WTC11 (cell line): Measurements from ENCODE around the gene SAFB. TPM values are rescaled to one million over a fixed set of nuclear protein-coding genes. Genes with fewer than 3 reads are reported as not detected.
A peak's percentile ranks its signal among the peaks of the same experiment; 100 is the strongest.

Experiments used
- ATAC-seq: fragments of 200-7000 bp; cut with Tn5 transposase; 2 replicates; pipeline ENCODE4 v1.10.0; 2021; ENCODE audit warnings: mild to moderate bottlenecking, moderate library complexity
- CTCF ChIA-PET: fragments of 300-600 bp; sonication (Branson Sonifier 250); formaldehyde crosslinking; loops from one replicate; lab custom pipeline; 2021; ENCODE audit warnings: antibody characterized with exemption; lab: Charles Lee
- POLR2A ChIA-PET: fragments of 350-600 bp; sonication (Branson Sonifier 250); formaldehyde crosslinking; loops from one replicate; lab custom pipeline; 2021; ENCODE audit warnings: antibody characterized with exemption; lab: Charles Lee
- DNase-seq: peaks from one replicate; pipeline ENCODE4 v3.0.0; 2021; ENCODE audit warnings: low spot score
- H3K27ac Mint-ChIP-seq: 2 replicates; pipeline ENCODE4 v1.8.0; 2021; ENCODE audit warnings: mixed read lengths
- H3K27me3 Mint-ChIP-seq: 2 replicates; pipeline ENCODE4 v1.8.0; 2021; ENCODE audit warnings: low read depth, mild to moderate bottlenecking, moderate library complexity, mixed read lengths
- H3K36me3 Mint-ChIP-seq: 2 replicates; pipeline ENCODE4 v1.8.0; 2021; ENCODE audit warnings: mixed read lengths
- H3K4me1 Mint-ChIP-seq: 2 replicates; pipeline ENCODE4 v1.8.0; 2022; ENCODE audit warnings: mixed read lengths
- H3K4me3 Mint-ChIP-seq: 2 replicates; pipeline ENCODE4 v1.8.0; 2021; ENCODE audit warnings: mild to moderate bottlenecking, moderate library complexity, mixed read lengths
- H3K9me3 Mint-ChIP-seq: 2 replicates; pipeline ENCODE4 v1.8.0; 2021; ENCODE audit warnings: mixed read lengths
- ELF4 ChIP-seq: sonication (generic); formaldehyde crosslinking; IDR thresholded peaks from 2 replicates; pipeline ENCODE4 v1.8.1; 2022; ENCODE audit warnings: low read depth, mild to moderate bottlenecking, moderate library complexity, missing genetic modification reagents
- ESRRA ChIP-seq: sonication (generic); formaldehyde crosslinking; IDR thresholded peaks from 2 replicates; pipeline ENCODE4 v1.8.1; 2022; ENCODE audit warnings: mild to moderate bottlenecking, missing genetic modification reagents, borderline replicate concordance
- IRF2 ChIP-seq: sonication (generic); formaldehyde crosslinking; IDR thresholded peaks from 2 replicates; pipeline ENCODE4 v1.8.0; 2022; ENCODE audit warnings: low read depth, missing genetic modification reagents, borderline replicate concordance
- NFATC4 ChIP-seq: fragments of 250-450 bp; sonication (Bioruptor Pico); IDR thresholded peaks from 2 replicates; pipeline ENCODE4 v1.9.0; 2021; ENCODE audit warnings: mild to moderate bottlenecking
- NR1H2 ChIP-seq: sonication (generic); formaldehyde crosslinking; IDR thresholded peaks from 2 replicates; pipeline ENCODE4 v1.9.0; 2021; ENCODE audit warnings: mild to moderate bottlenecking, moderate library complexity, missing genetic modification reagents
- OVOL2 ChIP-seq: fragments of 250-450 bp; sonication (Bioruptor Pico); IDR thresholded peaks from 2 replicates; pipeline ENCODE4 v1.9.0; 2021; ENCODE audit warnings: mild to moderate bottlenecking, borderline replicate concordance
- SMAD4 ChIP-seq: sonication (generic); formaldehyde crosslinking; IDR thresholded peaks from 2 replicates; pipeline ENCODE4 v1.8.0; 2022; ENCODE audit warnings: mild to moderate bottlenecking, missing genetic modification reagents
- SOX15 ChIP-seq: fragments of 250-450 bp; sonication (Bioruptor Pico); IDR thresholded peaks from 2 replicates; pipeline ENCODE4 v1.9.0; 2021; ENCODE audit warnings: mild to moderate bottlenecking
- ZNF263 ChIP-seq: sonication (generic); formaldehyde crosslinking; IDR thresholded peaks from 2 replicates; pipeline ENCODE4 v1.8.1; 2022; ENCODE audit warnings: low read depth, mild to moderate bottlenecking, moderate library complexity, missing genetic modification reagents
- ZNF416 ChIP-seq: fragments of 250-450 bp; sonication (Bioruptor Pico); IDR thresholded peaks from 2 replicates; pipeline ENCODE4 v1.9.0; 2021; ENCODE audit warnings: mild to moderate bottlenecking, inconsistent platforms
- total RNA-seq: library from RNA; stranded (reverse); gene quantifications from 3 replicates; pipeline ENCODE4 v1.2.3, GENCODE V29; 2021
- TF ChIP-seq, protein P1 (sequence below): fragments of 250-450 bp; sonication (Bioruptor Pico); IDR thresholded peaks from 2 replicates; pipeline ENCODE4 v1.9.0; 2021; ENCODE audit warnings: mild to moderate bottlenecking, borderline replicate concordance
- TF ChIP-seq, protein P2 (sequence below): sonication (generic); formaldehyde crosslinking; IDR thresholded peaks from 2 replicates; pipeline ENCODE4 v1.8.0; 2022; ENCODE audit warnings: mild to moderate bottlenecking, missing genetic modification reagents
- TF ChIP-seq, protein P3 (sequence below): fragments of 250-450 bp; sonication (Bioruptor Pico); IDR thresholded peaks from 2 replicates; pipeline ENCODE4 v1.9.0; 2021; ENCODE audit warnings: mild to moderate bottlenecking
- TF ChIP-seq, protein P4 (sequence below): sonication (generic); formaldehyde crosslinking; IDR thresholded peaks from 2 replicates; pipeline ENCODE4 v1.8.1; 2022; ENCODE audit warnings: mild to moderate bottlenecking, moderate library complexity, missing genetic modification reagents
- TF ChIP-seq, protein P5 (sequence below): fragments of 250-450 bp; sonication (Bioruptor Pico); IDR thresholded peaks from 2 replicates; pipeline ENCODE4 v1.8.0; 2021; ENCODE audit warnings: mild to moderate bottlenecking
- TF ChIP-seq, protein P6 (sequence below): sonication (generic); formaldehyde crosslinking; IDR thresholded peaks from 2 replicates; pipeline ENCODE4 v1.8.1; 2023; ENCODE audit warnings: mild to moderate bottlenecking, missing genetic modification reagents
- TF ChIP-seq, protein P7 (sequence below): sonication (generic); formaldehyde crosslinking; IDR thresholded peaks from 2 replicates; pipeline ENCODE4 v1.8.1; 2023; ENCODE audit warnings: mild to moderate bottlenecking, missing genetic modification reagents, moderate library complexity
- TF ChIP-seq, protein P8 (sequence below): sonication (generic); formaldehyde crosslinking; conservative IDR thresholded peaks from 2 replicates; pipeline ENCODE4 v1.8.1; 2023; ENCODE audit warnings: mild to moderate bottlenecking, low read depth, missing genetic modification reagents, moderate library complexity

SAFB gene
- total RNA-seq, 1 experiment from 2014 or later = 141 TPM

DNA sequence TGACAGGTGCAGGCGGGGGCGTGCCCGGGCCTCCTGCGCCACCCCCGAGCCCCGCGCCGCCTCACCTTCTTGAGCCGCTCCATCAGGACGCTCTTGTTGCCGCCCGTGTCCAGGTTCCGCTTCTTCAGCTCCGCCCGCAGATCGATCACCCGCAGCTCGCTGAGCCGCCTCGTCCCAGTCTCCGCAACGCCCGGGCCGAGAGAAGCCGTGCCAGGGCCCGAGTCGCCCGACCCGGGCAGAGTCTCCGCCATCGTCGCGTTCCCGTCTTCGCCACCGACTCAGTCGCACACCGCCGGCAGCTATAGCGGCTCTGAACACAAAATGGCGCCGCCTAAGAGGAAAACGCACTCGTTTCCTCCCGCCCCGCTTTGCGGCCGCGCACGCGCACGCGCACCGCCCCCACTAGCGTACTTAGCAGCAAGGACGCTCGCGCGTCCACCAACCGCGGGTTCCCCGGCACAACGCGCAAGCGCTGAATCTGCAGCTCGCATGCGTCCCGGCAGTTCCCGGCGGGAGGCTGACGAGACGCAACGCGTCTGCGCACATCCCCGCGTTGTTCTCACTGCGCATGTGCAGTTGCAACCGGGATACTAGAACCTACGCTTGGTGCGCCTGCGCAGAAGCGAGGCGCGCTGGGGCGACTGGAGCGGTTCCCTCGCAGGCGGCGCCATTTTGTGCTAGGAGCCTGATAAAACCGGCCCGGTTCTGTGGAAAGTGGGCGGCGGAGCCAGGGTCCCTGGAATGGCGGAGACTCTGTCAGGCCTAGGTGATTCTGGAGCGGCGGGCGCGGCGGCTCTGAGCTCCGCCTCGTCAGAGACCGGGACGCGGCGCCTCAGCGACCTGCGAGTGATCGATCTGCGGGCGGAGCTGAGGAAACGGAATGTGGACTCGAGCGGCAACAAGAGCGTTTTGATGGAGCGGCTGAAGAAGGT, at the start of gene SAFB, which contains the start of gene SAFB2 (continued):
- TF ChIP-seq, protein P1, sequence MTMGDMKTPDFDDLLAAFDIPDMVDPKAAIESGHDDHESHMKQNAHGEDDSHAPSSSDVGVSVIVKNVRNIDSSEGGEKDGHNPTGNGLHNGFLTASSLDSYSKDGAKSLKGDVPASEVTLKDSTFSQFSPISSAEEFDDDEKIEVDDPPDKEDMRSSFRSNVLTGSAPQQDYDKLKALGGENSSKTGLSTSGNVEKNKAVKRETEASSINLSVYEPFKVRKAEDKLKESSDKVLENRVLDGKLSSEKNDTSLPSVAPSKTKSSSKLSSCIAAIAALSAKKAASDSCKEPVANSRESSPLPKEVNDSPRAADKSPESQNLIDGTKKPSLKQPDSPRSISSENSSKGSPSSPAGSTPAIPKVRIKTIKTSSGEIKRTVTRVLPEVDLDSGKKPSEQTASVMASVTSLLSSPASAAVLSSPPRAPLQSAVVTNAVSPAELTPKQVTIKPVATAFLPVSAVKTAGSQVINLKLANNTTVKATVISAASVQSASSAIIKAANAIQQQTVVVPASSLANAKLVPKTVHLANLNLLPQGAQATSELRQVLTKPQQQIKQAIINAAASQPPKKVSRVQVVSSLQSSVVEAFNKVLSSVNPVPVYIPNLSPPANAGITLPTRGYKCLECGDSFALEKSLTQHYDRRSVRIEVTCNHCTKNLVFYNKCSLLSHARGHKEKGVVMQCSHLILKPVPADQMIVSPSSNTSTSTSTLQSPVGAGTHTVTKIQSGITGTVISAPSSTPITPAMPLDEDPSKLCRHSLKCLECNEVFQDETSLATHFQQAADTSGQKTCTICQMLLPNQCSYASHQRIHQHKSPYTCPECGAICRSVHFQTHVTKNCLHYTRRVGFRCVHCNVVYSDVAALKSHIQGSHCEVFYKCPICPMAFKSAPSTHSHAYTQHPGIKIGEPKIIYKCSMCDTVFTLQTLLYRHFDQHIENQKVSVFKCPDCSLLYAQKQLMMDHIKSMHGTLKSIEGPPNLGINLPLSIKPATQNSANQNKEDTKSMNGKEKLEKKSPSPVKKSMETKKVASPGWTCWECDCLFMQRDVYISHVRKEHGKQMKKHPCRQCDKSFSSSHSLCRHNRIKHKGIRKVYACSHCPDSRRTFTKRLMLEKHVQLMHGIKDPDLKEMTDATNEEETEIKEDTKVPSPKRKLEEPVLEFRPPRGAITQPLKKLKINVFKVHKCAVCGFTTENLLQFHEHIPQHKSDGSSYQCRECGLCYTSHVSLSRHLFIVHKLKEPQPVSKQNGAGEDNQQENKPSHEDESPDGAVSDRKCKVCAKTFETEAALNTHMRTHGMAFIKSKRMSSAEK (CRISPR knock-in tag) = no peak
- TF ChIP-seq ZNF416 (no peak), ELF4 (CRISPR knock-in tag) (no peak), ESRRA (CRISPR knock-in tag) (no peak), NFATC4 (CRISPR knock-in tag) (no peak), NR1H2 (CRISPR knock-in tag) (no peak)
- TF ChIP-seq, protein P2, sequence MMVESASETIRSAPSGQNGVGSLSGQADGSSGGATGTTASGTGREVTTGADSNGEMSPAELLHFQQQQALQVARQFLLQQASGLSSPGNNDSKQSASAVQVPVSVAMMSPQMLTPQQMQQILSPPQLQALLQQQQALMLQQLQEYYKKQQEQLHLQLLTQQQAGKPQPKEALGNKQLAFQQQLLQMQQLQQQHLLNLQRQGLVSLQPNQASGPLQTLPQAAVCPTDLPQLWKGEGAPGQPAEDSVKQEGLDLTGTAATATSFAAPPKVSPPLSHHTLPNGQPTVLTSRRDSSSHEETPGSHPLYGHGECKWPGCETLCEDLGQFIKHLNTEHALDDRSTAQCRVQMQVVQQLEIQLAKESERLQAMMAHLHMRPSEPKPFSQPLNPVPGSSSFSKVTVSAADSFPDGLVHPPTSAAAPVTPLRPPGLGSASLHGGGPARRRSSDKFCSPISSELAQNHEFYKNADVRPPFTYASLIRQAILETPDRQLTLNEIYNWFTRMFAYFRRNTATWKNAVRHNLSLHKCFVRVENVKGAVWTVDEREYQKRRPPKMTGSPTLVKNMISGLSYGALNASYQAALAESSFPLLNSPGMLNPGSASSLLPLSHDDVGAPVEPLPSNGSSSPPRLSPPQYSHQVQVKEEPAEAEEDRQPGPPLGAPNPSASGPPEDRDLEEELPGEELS (CRISPR knock-in tag) = no peak
- TF ChIP-seq, protein P3, sequence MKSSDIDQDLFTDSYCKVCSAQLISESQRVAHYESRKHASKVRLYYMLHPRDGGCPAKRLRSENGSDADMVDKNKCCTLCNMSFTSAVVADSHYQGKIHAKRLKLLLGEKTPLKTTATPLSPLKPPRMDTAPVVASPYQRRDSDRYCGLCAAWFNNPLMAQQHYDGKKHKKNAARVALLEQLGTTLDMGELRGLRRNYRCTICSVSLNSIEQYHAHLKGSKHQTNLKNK (CRISPR knock-in tag) = no peak
- TF ChIP-seq, protein P4, sequence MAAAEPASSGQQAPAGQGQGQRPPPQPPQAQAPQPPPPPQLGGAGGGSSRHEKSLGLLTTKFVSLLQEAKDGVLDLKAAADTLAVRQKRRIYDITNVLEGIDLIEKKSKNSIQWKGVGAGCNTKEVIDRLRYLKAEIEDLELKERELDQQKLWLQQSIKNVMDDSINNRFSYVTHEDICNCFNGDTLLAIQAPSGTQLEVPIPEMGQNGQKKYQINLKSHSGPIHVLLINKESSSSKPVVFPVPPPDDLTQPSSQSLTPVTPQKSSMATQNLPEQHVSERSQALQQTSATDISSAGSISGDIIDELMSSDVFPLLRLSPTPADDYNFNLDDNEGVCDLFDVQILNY (CRISPR knock-in tag) = peak; percentile 48; the same call in 1 of the 2 replicates
- TF ChIP-seq, protein P5, sequence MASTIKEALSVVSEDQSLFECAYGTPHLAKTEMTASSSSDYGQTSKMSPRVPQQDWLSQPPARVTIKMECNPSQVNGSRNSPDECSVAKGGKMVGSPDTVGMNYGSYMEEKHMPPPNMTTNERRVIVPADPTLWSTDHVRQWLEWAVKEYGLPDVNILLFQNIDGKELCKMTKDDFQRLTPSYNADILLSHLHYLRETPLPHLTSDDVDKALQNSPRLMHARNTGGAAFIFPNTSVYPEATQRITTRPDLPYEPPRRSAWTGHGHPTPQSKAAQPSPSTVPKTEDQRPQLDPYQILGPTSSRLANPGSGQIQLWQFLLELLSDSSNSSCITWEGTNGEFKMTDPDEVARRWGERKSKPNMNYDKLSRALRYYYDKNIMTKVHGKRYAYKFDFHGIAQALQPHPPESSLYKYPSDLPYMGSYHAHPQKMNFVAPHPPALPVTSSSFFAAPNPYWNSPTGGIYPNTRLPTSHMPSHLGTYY (CRISPR knock-in tag) = no peak

DNA sequence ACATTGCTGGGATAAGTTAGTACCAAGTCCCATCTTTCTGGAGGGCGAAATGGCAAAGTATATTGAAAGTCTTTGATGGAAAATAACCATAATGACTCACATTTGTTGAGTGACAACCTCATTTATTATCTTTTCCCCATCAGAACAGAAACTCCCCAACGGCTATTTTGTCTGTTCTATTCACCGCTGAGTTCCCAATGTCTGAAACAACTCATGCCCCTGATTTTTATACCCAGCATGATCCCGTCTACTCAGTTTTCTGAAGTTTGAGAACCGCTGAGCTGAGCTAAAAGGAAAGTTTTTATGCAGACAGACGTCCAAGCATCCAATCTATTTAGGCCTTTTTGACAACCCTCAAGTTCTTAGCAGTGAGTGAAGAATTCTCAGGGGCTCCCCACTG, 47.3 kb upstream of the SAFB start:
- no peak overlapping the region for H3K4me3 Mint-ChIP-seq
- no peaks in the 10 kb centered on the region for H3K27me3 Mint-ChIP-seq
- no peaks in the 10 kb centered on the region for H3K36me3 Mint-ChIP-seq
- ATAC-seq (no peak), DNase-seq (no peak)
- H3K4me1 Mint-ChIP-seq = peaks cover 12% of the 10 kb centered on the region
- peaks cover 13% of the 10 kb centered on the region; the same call in 1 of the 2 replicates for H3K9me3 Mint-ChIP-seq
- no peak overlapping the region for H3K27ac Mint-ChIP-seq
- POLR2A ChIA-PET = no interaction called here
- CTCF ChIA-PET = no interaction called here
- TF ChIP-seq, protein P6, sequence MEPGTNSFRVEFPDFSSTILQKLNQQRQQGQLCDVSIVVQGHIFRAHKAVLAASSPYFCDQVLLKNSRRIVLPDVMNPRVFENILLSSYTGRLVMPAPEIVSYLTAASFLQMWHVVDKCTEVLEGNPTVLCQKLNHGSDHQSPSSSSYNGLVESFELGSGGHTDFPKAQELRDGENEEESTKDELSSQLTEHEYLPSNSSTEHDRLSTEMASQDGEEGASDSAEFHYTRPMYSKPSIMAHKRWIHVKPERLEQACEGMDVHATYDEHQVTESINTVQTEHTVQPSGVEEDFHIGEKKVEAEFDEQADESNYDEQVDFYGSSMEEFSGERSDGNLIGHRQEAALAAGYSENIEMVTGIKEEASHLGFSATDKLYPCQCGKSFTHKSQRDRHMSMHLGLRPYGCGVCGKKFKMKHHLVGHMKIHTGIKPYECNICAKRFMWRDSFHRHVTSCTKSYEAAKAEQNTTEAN (CRISPR knock-in tag) = no peak
- no peak for TF ChIP-seq IRF2 (CRISPR knock-in tag)
- TF ChIP-seq ZNF263 (CRISPR knock-in tag) = no peak
- TF ChIP-seq, protein P7, sequence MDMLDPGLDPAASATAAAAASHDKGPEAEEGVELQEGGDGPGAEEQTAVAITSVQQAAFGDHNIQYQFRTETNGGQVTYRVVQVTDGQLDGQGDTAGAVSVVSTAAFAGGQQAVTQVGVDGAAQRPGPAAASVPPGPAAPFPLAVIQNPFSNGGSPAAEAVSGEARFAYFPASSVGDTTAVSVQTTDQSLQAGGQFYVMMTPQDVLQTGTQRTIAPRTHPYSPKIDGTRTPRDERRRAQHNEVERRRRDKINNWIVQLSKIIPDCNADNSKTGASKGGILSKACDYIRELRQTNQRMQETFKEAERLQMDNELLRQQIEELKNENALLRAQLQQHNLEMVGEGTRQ = no peak
- no peak for TF ChIP-seq SMAD4 (CRISPR knock-in tag)
- TF ChIP-seq, protein P8, sequence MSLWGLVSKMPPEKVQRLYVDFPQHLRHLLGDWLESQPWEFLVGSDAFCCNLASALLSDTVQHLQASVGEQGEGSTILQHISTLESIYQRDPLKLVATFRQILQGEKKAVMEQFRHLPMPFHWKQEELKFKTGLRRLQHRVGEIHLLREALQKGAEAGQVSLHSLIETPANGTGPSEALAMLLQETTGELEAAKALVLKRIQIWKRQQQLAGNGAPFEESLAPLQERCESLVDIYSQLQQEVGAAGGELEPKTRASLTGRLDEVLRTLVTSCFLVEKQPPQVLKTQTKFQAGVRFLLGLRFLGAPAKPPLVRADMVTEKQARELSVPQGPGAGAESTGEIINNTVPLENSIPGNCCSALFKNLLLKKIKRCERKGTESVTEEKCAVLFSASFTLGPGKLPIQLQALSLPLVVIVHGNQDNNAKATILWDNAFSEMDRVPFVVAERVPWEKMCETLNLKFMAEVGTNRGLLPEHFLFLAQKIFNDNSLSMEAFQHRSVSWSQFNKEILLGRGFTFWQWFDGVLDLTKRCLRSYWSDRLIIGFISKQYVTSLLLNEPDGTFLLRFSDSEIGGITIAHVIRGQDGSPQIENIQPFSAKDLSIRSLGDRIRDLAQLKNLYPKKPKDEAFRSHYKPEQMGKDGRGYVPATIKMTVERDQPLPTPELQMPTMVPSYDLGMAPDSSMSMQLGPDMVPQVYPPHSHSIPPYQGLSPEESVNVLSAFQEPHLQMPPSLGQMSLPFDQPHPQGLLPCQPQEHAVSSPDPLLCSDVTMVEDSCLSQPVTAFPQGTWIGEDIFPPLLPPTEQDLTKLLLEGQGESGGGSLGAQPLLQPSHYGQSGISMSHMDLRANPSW (CRISPR knock-in tag) = no peak
- TF ChIP-seq, protein P2 (CRISPR knock-in tag) = no peak
- TF ChIP-seq OVOL2 (CRISPR knock-in tag) = no peak
- no peak for TF ChIP-seq SOX15 (CRISPR knock-in tag)
